AG10803 (cell line): ENCODE results near the gene CD248.
A peak's percentile ranks its signal among the peaks of the same experiment; 100 is the strongest.

Source experiments
- DNase-seq: peaks from one replicate; pipeline ENCODE4 v3.0.0; 2010; ENCODE audit warnings: low read depth
- H3K4me3 ChIP-seq: 2 replicates; pipeline ENCODE4 v1.5.1; 2011; ENCODE audit warnings: mild to moderate bottlenecking, low read length, control low read depth
- TF ChIP-seq, protein P1 (sequence below): conservative IDR thresholded peaks from 2 replicates; pipeline ENCODE4 v1.5.1; 2011; ENCODE audit warnings: mild to moderate bottlenecking, low read length, control low read depth, inconsistent platforms

The CD248 gene

DNA sequence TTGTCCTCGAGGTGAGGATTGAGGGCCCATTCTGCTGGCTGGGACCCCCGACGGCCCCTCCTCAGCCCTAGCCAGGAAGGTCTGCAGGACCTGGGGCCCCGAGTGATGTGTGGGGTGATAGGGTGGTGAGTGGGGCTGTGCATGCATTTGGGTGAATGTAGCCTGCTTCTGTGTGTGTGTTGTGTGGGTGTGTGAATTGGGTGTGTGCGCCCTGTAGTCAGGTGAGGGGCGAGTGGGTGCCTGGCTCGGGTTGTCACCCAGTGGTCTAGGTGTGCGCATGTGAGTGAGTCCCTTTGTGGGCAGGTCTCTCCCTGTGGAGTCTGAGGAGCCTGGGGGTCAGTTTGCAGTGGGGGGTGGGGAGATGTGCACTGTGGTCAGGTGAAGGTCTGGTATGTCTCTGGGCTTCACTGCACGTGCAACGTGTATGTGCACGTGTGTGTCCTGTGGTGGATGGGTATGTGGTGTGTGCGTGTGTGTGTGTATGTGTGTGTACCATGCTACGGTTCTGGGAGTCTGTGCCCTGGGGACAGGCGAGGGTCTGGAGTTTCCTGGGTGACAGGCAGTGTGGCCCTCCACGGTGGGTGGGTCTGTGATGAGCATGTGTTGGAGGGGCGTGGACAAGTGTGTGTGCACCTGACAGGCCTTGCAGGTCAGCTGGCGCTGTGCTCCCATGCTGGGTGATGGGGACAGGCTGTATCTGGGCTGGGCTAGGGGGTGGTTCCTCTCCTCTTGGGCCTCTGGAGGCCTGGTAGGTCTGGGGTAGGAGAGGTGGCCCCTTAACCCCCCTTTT lies 24.1 kb downstream of the CD248 start:
- no peak overlapping the region for H3K4me3 ChIP-seq
- TF ChIP-seq, protein P1, sequence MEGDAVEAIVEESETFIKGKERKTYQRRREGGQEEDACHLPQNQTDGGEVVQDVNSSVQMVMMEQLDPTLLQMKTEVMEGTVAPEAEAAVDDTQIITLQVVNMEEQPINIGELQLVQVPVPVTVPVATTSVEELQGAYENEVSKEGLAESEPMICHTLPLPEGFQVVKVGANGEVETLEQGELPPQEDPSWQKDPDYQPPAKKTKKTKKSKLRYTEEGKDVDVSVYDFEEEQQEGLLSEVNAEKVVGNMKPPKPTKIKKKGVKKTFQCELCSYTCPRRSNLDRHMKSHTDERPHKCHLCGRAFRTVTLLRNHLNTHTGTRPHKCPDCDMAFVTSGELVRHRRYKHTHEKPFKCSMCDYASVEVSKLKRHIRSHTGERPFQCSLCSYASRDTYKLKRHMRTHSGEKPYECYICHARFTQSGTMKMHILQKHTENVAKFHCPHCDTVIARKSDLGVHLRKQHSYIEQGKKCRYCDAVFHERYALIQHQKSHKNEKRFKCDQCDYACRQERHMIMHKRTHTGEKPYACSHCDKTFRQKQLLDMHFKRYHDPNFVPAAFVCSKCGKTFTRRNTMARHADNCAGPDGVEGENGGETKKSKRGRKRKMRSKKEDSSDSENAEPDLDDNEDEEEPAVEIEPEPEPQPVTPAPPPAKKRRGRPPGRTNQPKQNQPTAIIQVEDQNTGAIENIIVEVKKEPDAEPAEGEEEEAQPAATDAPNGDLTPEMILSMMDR: no peak
- no peak for DNase-seq

DNA sequence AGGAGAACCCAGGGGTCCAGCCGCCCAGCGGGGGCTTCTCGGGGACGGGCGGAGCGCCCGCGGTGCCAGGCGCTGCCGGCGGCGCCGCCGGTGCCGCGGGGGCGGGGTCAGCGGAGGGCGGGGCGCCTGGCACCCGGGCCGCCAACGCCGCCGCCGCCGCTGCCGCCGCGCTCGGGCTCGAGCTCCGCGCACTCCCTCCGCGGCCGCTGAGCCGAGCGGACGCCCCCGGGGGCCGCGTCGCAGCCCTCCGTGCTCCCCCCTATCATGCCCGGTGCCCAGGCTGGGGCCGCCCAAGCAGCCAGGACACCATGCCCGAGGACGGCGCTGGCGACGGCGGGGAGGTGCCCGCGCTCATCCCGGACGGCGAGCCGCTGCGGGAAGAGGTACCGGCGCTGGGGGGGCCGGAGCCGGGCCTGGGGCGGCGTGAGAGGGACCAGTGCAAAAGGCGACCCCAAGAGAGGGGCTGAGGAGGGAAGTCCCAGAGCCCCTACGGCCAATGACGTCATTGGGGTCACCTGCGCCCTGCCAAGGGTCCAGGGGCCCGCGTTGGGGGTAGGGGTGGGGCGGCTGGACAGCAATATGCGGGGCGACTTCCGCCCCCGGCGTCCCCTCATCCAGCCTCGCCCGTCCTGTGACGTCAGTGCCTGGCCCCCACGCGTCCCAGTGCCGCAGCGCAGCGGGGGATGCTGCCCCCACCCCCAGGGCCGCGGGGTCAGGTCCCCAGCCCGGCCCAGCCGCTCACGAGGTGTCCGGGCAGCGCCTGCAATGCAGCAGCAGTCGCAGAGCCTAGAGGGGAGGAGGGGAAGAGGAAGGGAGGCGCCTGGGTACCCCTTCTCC lies 24.9 kb downstream of the CD248 start, which contains the start of gene TMEM151A:
Gene TMEM151A (plus strand): TSS at position 189 of the 837 bp plus-strand sequence. CDS start 120 bp downstream, at position 309.
- H3K4me3 ChIP-seq: no peak within 1 kb of the TSS
- no peak for DNase-seq
- TF ChIP-seq, protein P1: no peak

DNA sequence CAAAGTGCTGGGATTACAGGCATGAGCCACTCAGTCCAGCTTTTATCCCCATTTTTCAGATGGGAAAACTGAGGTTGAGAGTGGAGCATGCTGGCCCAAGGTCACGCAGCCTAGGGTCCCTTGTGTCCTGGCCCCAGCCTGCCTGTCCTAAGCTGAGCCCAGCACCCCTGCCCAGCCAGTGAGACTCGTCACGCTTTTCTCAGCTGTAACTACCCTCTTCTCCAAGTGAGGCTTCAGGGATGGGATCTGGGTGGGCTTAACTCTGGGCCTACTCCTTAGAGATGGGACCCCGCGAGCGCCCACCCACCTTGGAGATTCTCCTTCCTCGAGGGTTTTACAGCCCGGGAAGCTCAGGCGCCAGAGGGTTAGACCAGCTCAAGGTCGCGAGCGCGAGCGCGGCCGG lies 25.5 kb downstream of the CD248 start:
- no peak overlapping the region for H3K4me3 ChIP-seq

DNA sequence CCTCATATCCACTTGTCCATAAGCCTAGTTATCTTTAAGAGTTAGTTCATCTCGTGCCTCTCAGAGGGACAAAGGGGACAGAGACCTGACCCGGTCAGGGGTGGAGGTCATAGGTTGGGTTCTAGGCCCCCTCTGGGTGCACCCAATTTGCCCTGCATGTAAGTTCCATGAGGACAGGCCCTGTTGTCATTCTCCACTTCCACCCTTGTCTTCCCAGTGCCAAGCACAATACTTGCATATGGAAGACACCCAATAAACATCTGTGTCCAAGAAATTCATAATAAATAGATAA lies 26.6 kb downstream of the CD248 start:
- TF ChIP-seq, protein P1: no peak
- DNase-seq: no peak
- H3K4me3 ChIP-seq: no peak overlapping the region

More for the DNA sequence above, 25.5 kb downstream of the CD248 start:
- DNase-seq: no peak
- TF ChIP-seq, protein P1: no peak

DNA sequence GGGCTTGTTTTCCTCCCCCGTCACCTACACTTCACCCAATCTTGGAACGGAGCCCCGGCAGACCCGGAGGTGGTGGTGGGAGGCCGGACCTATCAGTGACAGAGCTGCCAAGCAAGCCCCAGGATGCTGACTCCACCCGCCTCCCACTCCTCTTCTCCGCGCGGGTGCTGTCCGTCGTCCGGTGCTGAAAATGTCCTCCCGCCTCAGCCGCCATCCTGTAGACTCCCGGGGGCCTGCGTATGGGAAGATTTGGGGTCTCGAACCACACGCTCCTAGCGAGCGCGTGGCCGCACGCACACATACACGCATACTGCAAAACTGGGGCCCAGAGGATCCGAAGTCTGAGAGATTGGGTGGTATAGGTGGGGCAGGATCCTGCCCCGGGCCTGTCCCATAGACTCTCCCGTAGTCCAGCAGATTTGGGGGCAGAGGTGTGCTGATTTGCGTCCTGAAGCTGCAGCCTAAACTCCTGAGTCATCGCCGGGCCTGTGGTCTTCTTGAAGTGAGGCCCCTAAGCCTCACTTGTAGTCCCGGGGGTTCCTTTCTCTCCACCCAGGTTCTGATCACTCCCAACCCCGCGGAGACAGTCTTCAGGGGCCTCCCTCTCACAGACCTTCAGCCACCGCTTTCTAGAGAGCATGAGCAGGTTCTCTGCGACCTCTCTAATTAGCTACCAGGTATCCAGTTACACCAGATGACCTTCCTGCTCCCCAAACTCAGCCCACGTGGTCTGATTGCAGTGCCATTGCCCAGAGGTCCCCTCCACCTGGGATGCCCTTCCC lies 27.1 kb downstream of the CD248 start:
- peak overlapping the region; percentile 92 for H3K4me3 ChIP-seq
- no peak for DNase-seq
- TF ChIP-seq, protein P1: no peak

DNA sequence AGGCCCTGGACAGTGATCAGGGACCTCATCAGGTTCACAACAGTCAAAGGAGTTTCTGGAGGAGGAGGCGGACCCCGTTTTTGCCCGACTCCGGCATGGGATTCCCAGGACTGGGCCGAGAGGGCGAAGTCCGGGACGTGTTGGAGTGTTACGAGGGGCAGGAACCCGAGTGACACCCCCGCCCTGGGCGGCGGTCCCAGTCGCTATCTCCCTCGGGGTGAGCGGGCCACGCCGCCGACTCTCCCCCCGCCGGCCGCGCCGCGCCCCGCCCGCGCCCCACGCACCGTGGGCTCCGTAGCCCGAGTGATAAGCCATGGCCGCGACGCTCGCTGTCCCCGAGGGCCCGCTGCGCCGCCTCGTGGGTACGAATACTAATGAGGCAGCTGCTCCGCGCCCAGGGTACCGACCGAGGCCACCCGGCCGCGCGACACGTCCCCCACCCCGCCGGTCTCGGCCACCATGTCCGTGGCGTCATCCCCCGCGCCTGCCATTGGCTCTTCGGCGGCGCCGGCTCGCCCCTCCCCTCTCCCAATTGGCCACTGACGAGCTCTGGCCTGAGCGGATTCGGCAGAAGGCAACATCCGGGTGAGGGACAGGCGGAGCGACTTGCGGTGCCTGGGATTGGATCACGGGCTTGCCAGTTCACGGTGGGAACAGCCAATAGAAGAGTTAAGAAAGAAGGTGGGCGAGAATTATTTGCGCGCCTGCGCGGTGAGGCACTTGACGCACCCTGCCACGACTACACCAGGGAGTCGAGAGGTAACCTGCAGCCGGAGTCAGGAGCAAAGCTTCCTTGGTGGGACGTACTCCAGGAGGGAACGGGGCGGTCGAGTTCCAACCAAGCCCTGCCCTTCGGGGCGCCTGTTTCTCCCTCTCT lies 27.9 kb downstream of the CD248 start, which contains the start of gene YIF1A:
Gene YIF1A (minus strand): TSS at position 473 of the 877 bp plus-strand sequence. CDS start 158 bp downstream, at position 315.
- DNase-seq: peak; percentile 100
- TF ChIP-seq, protein P1: no peak
- H3K4me3 ChIP-seq: peak within 1 kb of the TSS; percentile 92
